ENCODE data around the gene KISS1R. TPM values are rescaled to one million over a fixed set of nuclear protein-coding genes. Genes with fewer than 3 reads are reported as not detected.

The KISS1R gene
- total RNA-seq, 1 donor from 2014 or later: not detected

DNA sequence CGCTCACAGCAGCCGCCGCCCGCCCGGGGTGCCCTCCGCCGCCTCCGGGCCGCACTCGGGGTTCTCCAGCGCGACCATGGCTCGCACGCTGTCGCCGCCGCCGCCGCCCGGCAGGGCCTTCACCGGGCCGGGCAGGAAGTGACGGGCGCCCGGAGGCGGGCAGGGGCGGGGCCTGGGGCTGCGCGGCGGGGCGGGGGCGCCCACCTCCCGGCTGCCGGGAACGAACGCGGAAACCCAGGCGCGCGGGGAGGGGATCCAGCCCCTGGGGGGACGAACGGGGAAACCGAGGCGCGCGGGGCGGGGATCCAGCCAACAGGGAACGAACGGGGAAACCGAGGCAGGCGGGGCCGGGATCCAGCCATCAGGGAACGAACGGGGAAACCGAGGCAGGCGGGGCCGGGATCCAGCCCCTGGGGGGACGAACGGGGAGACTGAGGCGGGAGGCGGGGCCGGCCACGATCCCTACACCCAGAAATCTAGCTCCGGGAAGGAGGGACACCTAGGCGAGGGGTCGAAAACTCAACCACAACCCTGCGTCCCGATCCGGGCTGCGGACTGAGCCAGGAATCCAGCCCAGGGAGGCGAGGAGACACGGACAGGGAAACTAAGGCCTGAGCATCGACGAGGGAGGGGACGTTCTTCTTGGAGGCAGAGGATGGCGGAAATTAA lies 3.9 kb upstream of the KISS1R start, which contains the start of gene R3HDM4:
R3HDM4 (minus strand) TSS at position 140 of the 669 bp plus-strand sequence; CDS start at position 78, 62 bp downstream.
- H3K4me3 ChIP-seq: peak within 1 kb of the TSS; percentile 79
- peak; percentile 87 for DNase-seq
- intact Hi-C loops (cut with DNase I): no loop called here
- H3K27me3 ChIP-seq (ENCODE audit: low read depth): peaks cover 26% of the 10 kb centered on the region
- H3K9me3 ChIP-seq: no peaks in the 10 kb centered on the region
- H3K4me1 ChIP-seq: peaks cover 45% of the 10 kb centered on the region
- TF ChIP-seq, protein P1, sequence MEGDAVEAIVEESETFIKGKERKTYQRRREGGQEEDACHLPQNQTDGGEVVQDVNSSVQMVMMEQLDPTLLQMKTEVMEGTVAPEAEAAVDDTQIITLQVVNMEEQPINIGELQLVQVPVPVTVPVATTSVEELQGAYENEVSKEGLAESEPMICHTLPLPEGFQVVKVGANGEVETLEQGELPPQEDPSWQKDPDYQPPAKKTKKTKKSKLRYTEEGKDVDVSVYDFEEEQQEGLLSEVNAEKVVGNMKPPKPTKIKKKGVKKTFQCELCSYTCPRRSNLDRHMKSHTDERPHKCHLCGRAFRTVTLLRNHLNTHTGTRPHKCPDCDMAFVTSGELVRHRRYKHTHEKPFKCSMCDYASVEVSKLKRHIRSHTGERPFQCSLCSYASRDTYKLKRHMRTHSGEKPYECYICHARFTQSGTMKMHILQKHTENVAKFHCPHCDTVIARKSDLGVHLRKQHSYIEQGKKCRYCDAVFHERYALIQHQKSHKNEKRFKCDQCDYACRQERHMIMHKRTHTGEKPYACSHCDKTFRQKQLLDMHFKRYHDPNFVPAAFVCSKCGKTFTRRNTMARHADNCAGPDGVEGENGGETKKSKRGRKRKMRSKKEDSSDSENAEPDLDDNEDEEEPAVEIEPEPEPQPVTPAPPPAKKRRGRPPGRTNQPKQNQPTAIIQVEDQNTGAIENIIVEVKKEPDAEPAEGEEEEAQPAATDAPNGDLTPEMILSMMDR (IDR thresholded peaks at IDR 0.05): no peak
- peak within 1 kb of the TSS; percentile 96 for H3K27ac ChIP-seq
- H3K36me3 ChIP-seq: no peaks in the 10 kb centered on the region
- peak; percentile 74 to 81 for ATAC-seq

DNA sequence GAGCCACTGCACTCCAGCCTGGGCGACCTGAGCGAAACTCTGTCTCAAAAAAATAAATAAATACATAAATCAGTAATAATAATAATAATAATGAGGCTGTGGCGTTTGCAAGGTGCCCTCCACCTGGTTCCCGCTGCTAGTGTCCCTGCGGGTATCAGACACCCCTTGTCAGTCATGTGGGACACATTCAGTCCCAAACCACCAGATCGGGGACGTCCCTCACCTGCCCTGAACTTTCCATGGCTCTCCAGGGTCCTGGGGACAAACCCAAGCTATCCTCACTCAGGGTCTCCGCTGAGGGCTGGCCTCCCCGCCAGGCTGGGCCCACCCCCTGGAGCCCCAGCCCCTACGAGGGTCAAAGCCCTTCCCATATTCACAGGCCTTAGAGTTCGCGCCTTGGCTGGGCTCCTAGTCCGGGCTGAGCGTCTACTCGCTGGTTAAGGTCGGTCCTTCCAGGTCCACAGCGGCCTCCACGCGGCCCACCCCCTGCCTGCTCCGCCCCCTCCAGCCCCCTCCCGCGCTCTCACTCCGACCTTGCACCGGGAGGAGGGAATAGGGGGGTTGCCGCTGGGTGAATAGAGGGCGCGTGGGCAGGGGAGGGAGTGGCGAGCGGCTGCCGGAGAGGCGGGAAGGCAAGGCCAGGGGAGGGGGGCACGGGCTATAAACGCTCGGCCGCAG lies 349 bp upstream of the KISS1R start:
- H3K27ac ChIP-seq: no peak overlapping the region
- DNase-seq (no peak), ATAC-seq (peak in 1 of 2 donors; percentile 3)
- peaks cover 39% of the 10 kb centered on the region for H3K4me1 ChIP-seq
- H3K36me3 ChIP-seq: no peaks in the 10 kb centered on the region
- TF ChIP-seq, protein P1 (IDR thresholded peaks at IDR 0.05): no peak
- intact Hi-C loops (cut with DNase I): no loop called here
- peaks cover 57% of the 10 kb centered on the region for H3K27me3 ChIP-seq (ENCODE audit: low read depth)
- H3K4me3 ChIP-seq: peak overlapping the region; percentile 47
- no peaks in the 10 kb centered on the region for H3K9me3 ChIP-seq

DNA sequence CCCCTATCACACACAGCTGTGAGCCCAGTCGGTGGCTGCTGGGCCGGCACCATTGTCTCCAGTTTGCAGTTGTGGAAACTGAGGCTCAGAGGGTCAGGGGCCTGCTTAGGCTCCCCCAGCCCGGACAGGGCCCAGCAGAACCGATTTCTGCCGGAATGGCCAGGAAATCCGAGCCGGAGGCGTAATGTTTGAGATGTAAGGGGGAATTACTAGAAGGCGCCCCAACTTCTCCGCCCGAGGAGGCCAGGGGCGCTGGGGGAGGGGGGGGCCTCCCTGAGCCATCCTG lies 962 bp downstream of the KISS1R start:
- no peaks in the 10 kb centered on the region for H3K36me3 ChIP-seq
- ATAC-seq (no peak), DNase-seq (no peak)
- no peaks in the 10 kb centered on the region for H3K9me3 ChIP-seq
- intact Hi-C loops (cut with DNase I): no loop called here
- H3K27me3 ChIP-seq (ENCODE audit: low read depth): peaks cover 57% of the 10 kb centered on the region
- H3K27ac ChIP-seq: no peak overlapping the region
- TF ChIP-seq, protein P1 (IDR thresholded peaks at IDR 0.05): no peak
- H3K4me1 ChIP-seq: peaks cover 39% of the 10 kb centered on the region
- no peak overlapping the region for H3K4me3 ChIP-seq

DNA sequence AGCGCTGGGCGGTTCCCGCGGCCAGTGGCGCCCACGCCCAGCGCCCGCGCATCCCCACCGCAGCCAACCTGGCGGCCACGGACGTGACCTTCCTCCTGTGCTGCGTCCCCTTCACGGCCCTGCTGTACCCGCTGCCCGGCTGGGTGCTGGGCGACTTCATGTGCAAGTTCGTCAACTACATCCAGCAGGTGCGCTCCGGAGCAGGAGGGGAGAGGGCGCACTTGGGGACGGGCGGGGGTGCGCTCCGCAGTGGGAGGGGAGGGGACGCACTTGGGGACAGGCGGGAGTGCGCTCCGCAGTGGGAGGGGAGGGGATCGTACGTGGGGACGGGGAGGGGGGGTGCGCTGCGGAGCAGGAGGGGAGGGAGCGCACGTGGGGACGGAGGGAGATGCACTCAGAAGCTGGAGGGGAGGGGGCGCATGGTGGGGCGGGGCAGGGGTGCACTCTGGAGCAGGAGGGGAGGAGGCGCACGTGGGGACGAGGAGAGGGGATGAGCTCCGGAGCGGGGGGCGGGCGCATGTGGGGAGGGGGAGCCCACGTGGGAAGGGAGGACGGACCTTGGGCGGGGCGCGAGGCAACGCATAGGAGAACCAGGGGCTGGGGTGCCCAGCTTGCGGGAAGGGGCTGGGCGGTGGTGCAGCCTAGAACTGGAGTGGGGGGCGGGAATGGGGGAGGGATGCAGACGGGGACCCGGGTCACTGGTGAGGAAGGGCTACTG lies 1.5 kb downstream of the KISS1R start:
- Histone ChIP-seq H3K36me3 (no peaks in the 10 kb centered on the region), H3K4me3 (no peak overlapping the region), H3K9me3 (no peaks in the 10 kb centered on the region), H3K27ac (no peak overlapping the region), H3K4me1 (peaks cover 37% of the 10 kb centered on the region), H3K27me3 (ENCODE audit: low read depth) (peaks cover 57% of the 10 kb centered on the region)
- intact Hi-C loops (cut with DNase I): no loop called here
- DNase-seq (no peak), ATAC-seq (no peak)
- TF ChIP-seq, protein P1 (IDR thresholded peaks at IDR 0.05): no peak

DNA sequence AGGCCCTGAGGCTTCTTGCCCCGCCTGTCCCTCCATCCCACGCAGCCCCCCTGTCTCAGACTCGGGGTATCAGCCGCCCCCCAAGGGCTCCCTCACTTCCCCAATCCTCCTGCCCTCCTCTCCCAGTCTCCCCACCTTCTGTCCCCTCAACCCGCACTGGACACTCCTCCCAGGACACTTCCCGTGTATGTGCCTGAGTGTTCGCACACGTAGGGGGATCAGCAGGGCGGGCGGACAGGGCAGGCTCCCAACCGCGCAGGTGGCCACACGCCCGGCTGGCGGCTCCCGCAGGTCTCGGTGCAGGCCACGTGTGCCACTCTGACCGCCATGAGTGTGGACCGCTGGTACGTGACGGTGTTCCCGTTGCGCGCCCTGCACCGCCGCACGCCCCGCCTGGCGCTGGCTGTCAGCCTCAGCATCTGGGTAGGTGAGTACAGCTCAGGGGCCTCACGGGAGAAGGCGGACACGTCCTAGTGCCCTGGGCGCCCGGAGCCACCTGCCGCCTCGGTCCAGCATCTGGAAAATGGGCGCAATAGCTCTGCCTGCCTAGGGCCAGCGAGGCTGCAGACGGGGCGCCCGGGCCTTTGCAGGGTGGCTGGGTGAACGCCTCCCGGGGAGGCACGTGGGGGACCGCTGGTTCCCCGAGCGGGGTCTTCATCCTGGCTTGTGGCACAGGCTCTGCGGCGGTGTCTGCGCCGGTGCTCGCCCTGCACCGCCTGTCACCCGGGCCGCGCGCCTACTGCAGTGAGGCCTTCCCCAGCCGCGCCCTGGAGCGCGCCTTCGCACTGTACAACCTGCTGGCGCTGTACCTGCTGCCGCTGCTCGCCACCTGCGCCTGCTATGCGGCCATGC lies 2.3 kb downstream of the KISS1R start:
- H3K4me3 ChIP-seq: peak overlapping the region; percentile 39
- intact Hi-C loops (cut with DNase I): loop anchor here (5.0 kb wide), 1 partner anchor 63 kb away; the partner anchor contains the start of gene WDR18
- peaks cover 57% of the 10 kb centered on the region for H3K27me3 ChIP-seq (ENCODE audit: low read depth)
- TF ChIP-seq, protein P1 (IDR thresholded peaks at IDR 0.05): no peak
- H3K9me3 ChIP-seq: no peaks in the 10 kb centered on the region
- DNase-seq (no peak), ATAC-seq (peak; percentile 2)
- H3K27ac ChIP-seq: no peak overlapping the region
- no peaks in the 10 kb centered on the region for H3K36me3 ChIP-seq
- H3K4me1 ChIP-seq: peaks cover 41% of the 10 kb centered on the region

Data from lower lobe of right lung (tissue), 2 donors.